Fibroblast of mammary gland (primary cell): ENCODE measurements around the gene NTF3.

Experiments
- DNase-seq: peaks from one replicate; pipeline ENCODE4 v3.0.0-alpha.2; 2010; ENCODE audit warnings: low read depth
- H3K4me3 ChIP-seq: 2 replicates; pipeline ENCODE4 v1.5.1; 2011; ENCODE audit warnings: low read depth, mild to moderate bottlenecking, low read length, moderate library complexity; ENCODE audit not compliant: control insufficient read depth
- CTCF ChIP-seq: conservative IDR thresholded peaks from 2 replicates; pipeline ENCODE4 v1.5.1; 2011; ENCODE audit warnings: low read depth, low read length, inconsistent platforms; ENCODE audit not compliant: control insufficient read depth, insufficient read depth

NTF3 gene

GRCh38 chr12:5492562-5492961 is 60.7 kb downstream of the NTF3 start:
- no peak for TF ChIP-seq CTCF
- no peak for DNase-seq
- H3K4me3 ChIP-seq, result no peak overlapping the region

GRCh38 chr12:5493018-5493417 is 61.1 kb downstream of the NTF3 start:
- no peak overlapping the region for H3K4me3 ChIP-seq
- DNase-seq, result no peak
- no peak for TF ChIP-seq CTCF

- no peak for TF ChIP-seq CTCF
Observed at GRCh38 chr12:5494343-5494742, 62.4 kb downstream of the NTF3 start.

GRCh38 chr12:5497329-5498053 is 65.6 kb downstream of the NTF3 start:
- TF ChIP-seq CTCF, result no peak
- H3K4me3 ChIP-seq, result no peak overlapping the region
- DNase-seq, result no peak

More at GRCh38 chr12:5494343-5494742, 62.4 kb downstream of the NTF3 start:
- H3K4me3 ChIP-seq, result no peak overlapping the region
- no peak for DNase-seq

- no peak for DNase-seq
- H3K4me3 ChIP-seq, result no peak overlapping the region
- no peak for TF ChIP-seq CTCF
Observed at GRCh38 chr12:5498076-5498475, 66.2 kb downstream of the NTF3 start.

GRCh38 chr12:5498806-5499205 is 66.9 kb downstream of the NTF3 start:
- TF ChIP-seq CTCF, result no peak
- no peak overlapping the region for H3K4me3 ChIP-seq
- DNase-seq, result no peak
